CD4-positive, alpha-beta T cell treated with Interleukin-15 for 4 hours (primary cell): ENCODE measurements around the gene SMARCA2.
A peak's percentile ranks its signal among the peaks of the same experiment; 100 is the strongest.

Source experiments
- DNase-seq: peaks from one replicate; pipeline ENCODE4 v3.0.0-alpha.2; 2020; ENCODE audit warnings: low spot score

SMARCA2 gene

DNA sequence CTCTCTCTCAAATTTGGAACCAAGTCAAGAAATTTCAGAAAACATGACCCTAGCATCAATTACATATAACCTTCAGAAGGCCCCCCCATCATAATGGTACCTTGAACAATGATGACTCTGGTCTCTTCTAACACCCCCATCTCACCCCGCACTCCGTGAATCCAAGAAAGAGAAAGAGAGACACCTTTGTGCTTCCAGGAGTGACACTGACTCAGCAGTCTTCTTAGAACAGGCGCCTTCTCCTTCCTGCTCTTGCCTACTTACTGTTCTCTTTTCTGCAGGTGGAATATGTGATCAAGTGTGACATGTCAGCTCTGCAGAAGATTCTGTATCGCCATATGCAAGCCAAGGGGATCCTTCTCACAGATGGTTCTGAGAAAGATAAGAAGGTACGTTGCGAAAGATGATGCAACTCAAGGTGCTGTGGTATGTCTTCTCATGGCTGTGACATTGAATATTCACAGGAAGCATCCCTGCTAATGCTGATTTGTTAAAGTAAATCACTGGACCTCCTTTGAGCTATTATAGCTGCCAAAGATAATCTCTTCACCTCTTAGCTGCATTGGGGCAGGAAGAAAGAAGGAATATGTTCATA is 81.3 kb downstream of the SMARCA2 start:
- DNase-seq: no peak

DNA sequence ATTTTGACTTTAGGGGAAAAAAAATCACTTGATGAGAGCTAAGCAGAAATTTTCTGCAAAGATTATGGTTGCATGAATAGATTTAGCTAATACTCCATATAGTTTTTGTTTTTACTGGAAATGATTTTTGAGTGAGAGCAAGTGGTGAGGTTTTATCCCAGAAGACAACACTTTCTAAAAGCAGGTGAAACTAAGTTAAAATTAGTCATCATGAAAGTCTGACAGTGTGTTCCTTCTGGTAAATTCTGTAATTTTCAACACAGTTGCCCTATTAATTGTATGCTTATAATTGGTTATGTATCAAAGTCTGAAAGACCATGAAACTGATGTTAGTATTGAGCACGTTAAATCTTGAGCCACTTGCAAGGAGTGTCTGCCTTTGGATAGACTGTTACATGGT is 91.5 kb downstream of the SMARCA2 start:
- DNase-seq: no peak

DNA sequence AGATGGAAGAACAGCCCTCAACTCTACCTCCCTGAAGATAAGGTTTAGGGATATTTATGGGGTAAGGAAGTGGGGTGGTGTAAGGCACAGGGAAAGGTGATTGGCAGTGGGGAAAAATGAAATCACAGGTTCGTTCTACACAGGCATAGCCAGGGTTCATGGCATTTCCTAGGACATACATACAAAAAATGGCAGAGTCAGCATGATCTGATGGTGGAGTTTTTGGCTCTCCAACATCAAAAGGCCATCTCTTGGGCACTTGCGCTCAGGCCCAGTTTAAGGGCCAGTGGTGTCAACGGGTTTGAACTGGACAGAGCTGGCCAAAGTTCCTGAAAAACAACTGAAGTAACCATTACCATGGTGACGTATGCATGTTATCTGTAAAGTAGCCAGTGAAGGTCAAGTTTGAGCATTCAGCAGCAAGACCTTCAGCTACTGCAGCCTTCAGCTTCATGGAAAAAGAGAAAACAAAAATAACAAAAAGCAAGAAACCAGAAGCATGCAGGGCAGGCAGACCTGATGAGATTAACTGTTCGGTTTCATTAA is 92.8 kb downstream of the SMARCA2 start:
- DNase-seq: no peak

DNA sequence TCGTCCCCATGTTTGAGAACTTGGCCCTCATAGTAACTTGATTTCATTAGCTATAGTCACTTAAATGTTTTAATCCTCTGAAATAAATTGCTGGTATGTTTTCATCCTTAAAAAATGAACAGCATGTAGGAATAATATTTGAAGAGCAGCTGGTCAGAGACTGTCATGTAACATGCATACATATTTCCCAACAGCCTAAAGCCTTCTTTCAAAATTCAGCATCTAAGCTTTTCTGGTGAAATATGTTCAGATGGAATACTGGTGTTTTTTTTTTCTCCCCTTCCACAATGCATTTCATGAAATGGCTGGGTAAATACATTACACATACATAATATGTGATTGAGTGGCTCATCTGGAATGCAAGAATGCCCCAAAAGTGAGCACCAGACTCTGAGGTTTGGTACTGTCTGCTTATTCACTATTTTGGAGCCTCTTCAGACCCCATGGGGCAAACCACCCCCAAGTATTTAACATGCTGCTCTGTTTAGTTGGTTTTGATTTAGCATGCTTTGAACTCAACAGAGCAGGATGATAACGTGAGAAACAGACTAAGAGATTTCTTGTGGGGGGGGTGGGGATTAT is 94.0 kb downstream of the SMARCA2 start:
- no peak for DNase-seq

DNA sequence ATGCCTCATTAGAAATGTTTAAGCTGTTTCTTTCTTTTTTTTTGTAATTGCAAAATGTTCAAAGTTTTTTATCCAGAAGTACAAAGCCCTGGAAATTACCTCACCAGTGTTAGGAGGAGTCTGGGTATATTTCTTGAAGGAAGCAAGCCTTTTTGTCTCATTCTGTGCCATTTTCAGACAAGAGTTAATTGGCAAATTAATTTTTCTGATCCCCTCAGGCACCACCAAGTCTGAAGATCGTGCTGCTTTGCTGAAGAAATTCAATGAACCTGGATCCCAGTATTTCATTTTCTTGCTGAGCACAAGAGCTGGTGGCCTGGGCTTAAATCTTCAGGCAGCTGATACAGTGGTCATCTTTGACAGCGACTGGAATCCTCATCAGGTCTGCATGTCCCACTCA is 94.9 kb downstream of the SMARCA2 start:
- DNase-seq: no peak

DNA sequence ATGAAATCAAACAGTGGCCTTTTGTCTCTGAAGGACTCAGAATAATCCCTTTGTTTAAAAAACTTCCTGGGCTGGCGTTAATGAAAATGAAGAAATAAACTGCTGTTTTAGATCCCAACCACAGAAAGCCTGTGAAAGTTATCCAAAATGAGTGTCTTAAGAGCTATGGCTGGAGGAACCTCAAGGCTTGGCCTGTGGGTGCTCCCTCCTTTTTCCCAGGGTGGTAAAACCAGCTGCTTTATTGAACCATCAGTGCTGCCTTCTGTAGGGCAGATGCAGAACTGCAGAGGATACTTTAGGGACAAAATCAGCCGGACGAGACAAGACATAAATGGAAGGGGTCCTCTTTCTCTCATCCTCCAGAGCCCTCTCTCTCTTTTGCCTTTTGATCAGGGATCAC is 100.9 kb downstream of the SMARCA2 start:
- no peak for DNase-seq

DNA sequence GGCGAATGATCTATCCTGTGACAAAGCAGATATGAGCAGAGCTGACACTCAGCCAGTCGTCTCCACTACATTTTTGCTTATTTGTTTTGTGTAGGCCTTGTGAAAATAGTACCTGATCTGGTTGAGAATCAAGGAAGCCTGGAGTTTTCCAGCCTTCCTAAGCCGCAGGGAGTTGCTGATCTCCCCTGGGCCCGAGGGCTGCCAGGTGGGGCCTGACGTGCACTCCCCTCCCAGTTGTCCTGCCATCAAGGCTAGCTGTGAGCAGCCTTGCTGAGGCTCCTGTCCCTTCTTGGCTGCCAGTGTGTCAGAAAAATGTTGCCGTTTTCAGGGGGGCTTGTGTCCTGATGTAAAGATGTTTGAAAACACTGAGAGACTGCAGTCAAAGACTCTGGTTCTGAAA is 102.4 kb downstream of the SMARCA2 start:
- no peak for DNase-seq

DNA sequence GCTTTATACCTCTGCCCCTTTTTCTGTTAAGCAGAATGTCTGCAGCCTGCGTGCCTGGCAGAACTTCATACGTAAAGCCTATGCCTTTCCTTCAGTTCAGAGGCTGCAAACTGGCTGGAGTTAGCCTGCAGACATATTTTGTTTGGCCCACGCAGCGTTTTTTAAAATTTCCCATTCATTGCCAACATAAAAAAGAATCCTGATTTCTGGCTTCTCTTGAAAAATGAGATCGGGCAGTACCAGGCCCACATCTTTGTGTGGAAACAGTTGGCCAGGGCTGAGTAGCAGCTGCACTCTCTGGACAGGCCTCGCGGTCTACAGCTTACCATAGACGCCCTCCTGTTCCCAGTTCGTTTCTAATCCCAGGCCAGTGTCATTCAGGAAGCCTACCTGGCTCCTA is 104.4 kb downstream of the SMARCA2 start:
- no peak for DNase-seq

DNA sequence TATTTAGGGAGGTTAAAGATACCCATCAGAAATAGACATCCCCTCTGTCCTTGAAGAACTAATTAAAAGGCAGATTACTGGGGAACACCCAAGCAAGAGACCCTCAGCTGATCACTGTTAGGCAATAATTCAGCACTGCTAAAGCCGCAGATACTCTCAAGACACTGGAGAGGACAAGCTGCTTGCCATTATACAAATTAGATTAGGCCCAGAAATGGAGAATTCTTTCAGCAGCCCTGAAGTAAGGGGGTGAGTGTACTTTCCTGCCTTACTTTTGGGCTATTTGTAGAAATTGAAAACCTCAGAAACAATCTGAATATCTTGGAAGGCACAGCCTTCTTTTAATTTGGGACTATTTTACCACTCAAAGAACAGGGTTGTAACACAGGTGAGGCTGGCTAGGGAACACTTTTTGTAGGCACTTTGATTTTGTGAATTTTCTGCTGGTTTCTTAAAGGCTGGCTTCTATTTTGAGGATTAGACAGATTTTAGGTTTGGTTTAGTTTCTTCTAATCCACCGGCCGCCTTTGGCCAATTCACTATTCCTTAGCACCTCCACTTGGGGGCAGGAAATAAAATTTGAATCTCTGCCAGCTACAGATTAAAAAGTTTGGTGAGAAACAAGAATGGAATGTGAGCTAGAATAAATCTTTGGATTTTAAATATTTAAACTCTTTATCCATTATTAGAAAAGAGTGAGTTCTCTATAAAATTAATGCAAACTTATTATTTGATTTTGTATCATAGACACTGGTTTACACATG is 106.0 kb downstream of the SMARCA2 start:
- DNase-seq: no peak

DNA sequence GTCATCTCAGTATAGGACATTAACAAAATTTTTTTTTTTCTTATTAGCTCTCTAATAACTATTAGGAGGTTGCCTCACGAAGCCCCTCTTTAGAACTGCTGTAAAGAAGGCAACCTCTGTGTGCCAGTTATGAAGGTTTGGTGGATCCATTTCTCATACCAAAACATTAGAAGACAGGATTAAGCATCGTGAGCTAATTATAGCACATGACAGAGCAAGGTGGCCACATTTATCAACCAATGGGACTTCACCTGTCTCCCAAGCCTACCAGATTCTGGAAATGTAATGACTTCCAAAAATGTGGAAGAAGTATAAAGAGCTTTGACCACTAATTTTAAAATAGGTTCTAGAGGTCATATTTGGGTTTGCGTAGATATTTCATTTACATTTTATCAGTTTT is 107.2 kb downstream of the SMARCA2 start:
- DNase-seq: no peak

DNA sequence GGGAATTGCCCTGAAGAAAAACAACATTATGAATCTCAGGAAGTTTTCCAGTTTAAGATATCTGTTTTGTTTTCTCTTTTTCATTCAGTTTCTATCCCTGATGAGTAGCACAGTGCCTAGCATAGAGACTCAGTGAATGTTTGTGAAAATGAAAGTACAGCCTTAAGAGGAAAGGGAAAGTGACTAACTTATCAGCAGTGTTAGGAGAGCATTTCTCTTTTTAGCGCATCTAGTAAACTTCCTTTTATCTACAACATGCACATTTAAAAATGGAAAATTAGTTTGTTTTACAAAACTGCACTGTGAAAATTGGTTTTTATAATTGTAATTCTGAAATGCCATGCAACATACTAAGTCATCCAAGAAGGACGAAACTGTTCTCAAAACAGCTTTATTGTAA is 110.8 kb downstream of the SMARCA2 start:
- peak; percentile 17 for DNase-seq

DNA sequence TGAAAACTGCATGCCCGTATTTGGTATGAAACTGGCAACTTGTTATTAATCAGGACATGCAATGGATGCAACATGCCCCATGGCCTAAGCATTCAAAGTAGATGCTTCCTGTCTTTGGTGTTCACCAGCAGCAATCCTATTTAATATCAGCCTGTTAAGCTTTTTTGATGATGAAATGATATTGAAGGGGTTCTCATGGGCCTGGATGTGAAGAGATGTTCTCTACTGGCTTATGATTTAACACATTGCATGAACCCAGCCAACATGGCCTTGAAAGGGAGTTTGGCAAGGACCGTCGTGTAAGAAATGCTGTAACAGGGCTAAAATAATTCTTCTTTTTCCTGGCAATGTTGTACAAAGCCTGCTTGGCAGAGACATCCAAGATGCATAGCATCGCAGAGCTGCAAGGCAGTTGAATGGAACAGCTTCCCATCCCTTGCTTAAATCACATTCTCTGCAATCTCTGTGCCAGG is 111.2 kb downstream of the SMARCA2 start:
- DNase-seq: no peak

DNA sequence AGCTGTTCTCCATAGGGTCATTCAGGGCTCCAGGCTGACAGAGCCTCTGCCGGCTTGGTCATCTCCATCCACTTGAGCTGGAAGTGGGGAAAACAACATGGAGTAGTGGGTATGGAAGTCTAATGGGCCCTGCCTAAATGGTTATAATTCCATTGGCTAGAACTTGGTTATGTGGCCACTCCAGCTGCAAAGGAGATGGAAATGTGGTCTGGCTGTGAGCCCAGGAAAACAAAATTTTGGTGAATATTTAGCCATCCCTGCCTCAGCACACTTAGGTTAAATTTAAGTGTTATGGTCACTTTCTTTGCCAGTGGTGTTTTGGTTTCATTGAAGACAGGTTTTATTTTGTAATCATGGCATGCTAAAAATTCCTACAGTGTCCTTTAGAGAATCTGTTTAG is 112.3 kb downstream of the SMARCA2 start:
- DNase-seq: no peak

DNA sequence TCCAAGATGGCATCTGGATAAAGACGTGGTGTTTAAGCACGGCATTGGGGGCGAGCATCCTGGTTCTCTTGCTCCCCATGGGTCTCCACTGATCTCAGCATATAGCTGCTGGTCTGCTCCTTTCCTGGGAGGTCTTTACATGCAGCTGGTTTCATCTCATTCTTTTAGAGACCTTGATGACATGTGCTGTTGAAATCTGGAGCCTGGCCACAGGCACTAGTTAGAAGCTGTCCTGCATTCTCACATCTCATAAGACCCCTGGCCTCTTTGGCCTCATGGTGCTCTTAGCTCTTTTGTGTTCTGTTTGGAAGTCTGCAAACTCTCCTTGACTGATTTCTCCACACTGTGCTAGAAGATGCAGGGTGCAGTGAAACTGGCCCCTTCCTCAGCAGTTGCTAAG is 113.0 kb downstream of the SMARCA2 start:
- no peak for DNase-seq

DNA sequence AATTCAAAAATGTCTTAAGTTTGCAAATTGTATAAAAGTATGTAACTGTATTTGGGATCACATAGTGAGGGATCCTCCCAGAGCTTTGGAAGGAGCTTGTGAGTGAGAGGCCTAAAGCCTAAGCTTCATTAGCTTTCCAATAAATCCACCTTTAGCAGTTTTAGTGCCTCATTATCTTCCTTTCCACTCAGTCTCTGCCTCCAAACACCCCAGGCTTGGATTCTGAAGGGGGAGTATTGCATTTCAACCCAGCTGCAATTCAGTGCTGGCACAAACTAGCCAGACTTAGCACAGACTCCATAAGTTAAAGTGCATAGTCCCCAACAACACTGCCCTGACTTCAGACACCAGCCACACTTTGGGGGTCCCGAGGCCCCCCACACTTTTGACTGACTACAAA is 113.5 kb downstream of the SMARCA2 start:
- no peak for DNase-seq

DNA sequence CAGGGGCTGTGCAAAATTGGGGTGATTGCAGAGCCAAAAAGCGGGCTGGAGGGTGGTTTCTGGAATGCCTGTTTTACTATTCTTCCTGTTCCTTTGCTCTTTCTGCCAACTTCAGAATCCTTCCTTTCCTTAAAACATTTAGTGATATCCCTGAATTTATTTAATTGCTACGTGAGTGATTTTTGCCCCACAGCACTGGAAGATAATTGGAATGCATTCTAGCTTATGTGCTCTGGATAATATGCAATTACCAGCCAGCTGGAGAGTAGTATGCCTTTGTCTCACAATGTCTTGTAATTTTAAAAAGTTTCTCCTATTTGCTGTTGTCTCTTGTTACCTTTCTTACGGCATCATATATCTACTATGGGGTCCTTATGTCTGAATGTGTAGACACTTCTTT is 115.8 kb downstream of the SMARCA2 start:
- DNase-seq: no peak

DNA sequence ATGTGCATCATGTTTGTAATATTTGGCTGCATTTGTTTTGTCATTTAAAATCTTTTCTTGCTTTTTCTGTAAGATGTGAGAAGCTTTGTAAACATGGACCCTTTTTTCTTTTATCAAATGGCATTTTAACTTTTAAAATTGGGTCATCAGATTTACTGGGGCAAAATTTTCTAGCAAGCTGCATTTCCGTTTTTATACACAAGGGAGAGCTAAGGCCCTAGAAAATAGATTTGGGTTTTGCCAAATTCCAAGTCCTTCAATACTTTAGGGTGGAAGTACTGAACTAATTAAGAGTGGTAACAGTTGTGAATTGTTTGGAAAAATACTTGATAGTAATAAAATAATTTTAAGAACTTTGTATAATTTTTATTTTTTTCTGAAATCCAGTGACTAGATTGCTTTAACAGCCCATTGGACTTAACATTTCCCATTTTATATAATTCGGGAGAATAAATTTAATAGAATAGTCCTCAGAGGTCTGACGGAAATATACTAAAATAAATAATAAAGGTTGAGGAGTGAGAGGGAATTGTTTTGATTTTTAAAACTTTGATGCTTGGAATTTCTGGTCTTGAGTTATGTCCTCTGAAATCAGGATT is 117.4 kb downstream of the SMARCA2 start:
- peak; percentile 9 for DNase-seq

DNA sequence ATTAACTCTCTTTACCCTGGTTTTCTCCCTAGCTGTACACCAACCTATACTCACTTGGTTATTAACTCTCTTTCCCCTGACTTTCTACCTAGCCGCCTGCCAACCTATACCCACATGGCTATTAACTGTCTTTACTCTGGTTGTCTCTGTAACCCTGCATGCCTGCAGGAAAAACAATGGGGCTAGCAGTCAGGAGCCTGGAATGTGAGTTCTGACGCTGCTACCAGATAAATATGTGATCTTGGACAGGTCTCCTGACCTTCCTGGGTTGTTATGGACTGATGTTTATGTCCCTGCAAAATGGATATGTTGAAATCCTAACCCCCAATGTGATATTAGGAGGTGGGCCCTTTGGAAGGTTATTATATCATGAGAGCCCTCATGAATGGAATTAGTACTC is 119.2 kb downstream of the SMARCA2 start:
- no peak for DNase-seq

DNA sequence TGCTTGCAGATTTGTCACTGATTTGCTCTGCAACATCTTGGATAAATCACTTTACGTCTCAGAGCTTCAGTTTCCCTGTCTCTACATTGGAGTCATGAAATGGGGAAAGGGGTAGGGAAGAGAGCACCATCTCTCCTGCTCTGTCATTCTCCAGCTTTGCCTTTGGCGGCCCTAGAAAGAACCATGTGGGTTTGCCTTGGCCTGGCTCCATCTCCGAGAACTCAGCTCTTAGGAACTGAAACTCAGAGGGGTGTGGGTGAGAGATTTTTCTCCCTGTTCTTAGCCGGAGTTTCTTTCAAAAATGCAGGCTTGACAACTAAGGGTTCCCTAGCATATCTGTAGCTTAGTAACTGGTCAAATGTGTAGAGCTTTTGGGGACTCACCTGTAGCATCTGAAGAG is 123.5 kb downstream of the SMARCA2 start:
- DNase-seq: no peak

DNA sequence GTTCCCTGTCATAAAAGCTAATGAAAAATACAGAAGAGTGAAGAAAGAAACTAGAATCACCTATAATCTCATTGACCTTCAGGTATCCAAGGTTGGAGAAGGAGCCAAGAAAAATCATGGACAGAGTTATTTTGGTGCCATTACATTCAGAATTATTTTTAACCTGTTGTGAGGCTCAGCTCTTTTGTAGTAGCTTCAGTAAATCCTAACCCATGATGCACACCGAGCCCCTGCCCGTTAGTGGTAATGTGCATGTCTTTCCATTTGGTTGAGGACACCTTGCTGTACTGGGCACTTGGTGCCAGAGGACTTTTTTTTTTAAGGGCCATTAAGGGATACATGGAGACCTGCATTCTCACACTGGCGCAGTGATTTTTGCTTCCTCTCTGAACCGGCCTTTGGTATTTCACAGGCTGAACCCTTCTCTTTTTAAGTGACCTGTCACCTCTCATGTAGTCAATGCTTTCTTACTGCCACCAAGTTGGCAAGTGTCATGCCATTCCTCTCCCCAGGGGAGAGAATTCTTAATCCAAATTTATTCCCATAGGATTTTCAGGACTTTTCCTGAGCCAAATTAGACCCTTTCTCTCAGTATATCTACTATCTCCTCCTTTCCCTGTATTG is 125.6 kb downstream of the SMARCA2 start:
- no peak for DNase-seq

DNA sequence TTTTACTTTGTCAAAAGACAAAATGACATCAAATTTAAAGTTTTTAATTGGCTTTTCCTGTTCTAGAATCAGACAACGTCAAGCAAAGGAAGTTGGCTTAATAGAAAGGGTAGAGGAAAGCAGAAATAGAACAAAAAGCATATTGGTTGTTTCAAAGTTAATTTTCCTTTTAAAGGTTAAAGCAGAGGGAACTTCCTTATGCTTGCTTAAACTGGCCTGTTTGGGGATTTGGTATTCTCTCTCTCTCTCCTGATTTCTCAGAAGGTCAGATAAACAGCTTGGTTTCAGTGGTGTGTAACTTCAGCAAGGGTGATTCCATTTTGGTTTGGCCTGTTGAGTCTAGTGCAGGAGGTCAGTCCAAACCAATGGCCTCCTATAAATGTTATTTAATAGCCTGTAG is 127.1 kb downstream of the SMARCA2 start:
- DNase-seq: no peak

DNA sequence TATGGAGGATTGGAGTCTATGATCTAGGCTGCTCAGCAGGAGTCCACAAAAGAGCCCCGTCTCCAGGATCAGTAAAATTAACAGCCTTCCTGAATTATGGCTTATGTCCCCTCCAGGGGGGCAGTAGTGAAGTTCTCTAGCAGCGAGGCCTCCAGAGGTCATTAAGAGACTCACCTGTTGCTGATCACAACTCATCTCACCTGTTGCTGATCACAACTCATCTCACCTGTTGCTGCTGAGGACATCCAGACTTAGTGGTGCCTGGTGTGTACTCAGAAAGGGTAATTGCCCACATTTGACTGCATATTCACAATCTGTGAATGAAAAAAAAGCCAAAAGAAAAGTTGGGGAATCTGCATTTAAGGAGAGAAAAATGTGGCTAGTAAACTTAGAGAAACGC is 129.5 kb downstream of the SMARCA2 start:
- DNase-seq: no peak
